Central memory CD4-positive, alpha-beta T cell (primary cell): ENCODE measurements around the gene SVIP.
A peak's percentile ranks its signal among the peaks of the same experiment; 100 is the strongest.

Experiments
- DNase-seq: peaks from one replicate; pipeline ENCODE4 v3.0.0; 2022

SVIP gene

GRCh38 chr11:22792497-22792896 lies 37.1 kb downstream of the SVIP start:
- no peak for DNase-seq

DNA sequence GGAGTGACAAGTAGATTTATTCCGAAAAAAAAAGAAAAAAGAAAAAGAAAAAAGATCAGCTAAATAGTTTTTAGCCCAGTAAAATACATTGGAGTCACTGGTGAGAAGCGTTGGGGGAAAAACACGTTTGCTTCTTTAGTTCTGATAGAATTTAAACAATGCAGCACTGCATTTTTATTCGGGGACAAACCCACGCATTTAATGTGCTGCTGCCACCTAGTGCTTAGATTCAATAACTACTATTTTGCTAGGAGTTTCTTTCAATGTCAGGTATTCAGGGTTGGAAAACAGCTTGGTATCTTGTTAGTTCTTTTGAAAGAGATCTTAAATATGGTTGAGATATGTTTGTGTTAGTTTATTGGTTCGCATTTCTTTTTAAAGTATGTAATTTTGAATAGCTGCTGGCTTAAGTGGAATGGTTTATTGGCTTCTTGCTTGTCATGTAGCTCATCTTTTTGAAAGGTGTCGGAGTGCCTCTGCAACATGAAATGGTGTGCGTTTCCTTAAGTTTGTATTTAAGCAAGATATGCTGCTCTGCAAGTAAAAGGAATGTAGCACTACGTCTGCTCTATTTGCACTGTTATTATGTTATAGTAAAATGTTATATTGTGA lies 41.9 kb downstream of the SVIP start:
- DNase-seq: peak; percentile 10

- no peak for DNase-seq
Observed at GRCh38 chr11:22787055-22787454, 42.5 kb downstream of the SVIP start.

DNA sequence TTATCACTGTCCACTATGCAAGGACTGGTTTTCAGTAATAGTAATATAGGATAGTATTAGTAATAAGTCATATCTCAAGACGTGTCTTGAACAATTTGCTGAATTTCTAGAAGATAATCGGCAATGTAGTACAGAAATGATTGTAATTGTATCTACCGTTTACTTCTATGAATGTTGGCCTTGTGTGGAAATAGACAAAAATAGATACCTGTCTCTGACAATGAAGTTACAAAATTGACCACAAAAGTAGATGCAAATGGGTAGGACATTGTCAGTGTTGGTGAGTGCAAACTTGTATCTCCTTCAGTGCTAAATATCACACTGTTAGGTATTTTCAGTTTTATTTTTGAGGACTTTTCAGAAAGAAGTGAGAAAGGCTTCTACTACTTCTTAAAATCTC lies 43.1 kb downstream of the SVIP start:
- no peak for DNase-seq

GRCh38 chr11:22785251-22785650 lies 44.4 kb downstream of the SVIP start:
- DNase-seq: no peak

DNA sequence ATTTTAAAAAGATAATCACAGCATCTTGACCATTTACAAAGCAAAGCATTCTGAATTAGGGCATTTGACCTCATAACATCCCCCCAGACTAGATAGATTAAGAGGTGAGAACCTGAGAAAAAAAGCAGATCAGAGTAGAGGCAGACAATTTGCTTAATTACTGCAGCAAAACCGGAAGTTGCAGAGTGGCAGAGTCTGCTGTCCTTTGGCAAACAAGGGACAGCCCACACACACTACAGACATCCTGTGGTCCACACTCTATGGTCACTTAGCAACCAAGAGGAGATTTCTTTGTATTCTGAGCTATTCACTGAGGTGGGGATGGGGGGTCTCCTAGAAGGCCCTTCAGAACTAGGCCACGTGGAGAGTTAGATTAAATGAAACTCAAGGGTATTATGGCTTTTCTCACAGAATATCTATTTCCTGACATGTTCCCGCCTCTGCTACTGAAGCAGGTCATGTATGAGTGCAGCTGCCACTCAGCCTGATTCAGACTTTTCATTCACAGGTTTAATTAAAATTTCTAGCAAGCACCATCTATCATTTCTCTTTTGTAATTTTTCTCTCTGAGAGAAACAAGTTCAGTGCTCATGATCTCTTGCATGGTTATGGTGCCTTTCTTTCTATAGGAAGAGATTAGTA lies 48.5 kb downstream of the SVIP start:
- no peak for DNase-seq

- no peak for DNase-seq
Observed at GRCh38 chr11:22779850-22780249, 49.8 kb downstream of the SVIP start.

DNA sequence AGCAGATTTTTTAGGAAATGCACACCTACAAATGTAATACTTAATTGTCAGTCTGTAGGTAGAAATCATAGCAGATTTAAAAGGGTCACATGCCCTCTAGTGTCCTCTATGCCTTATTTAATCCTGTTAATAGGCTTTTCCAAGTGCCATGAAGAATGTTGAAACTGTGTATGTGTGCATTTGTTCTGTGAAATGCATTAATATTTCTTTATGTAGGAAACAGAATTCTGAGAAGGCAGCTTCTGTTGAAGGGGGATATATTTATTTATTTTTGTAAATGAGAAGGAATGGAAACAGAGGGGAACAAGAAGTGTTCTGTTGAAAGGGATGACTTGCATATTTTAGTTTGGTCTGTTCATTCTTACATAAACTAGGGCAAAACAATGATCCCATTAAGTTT lies 51.0 kb downstream of the SVIP start:
- no peak for DNase-seq

GRCh38 chr11:22775248-22775647 lies 54.4 kb downstream of the SVIP start:
- no peak for DNase-seq

- DNase-seq: no peak
Observed at GRCh38 chr11:22774716-22775115, 54.9 kb downstream of the SVIP start.

DNA sequence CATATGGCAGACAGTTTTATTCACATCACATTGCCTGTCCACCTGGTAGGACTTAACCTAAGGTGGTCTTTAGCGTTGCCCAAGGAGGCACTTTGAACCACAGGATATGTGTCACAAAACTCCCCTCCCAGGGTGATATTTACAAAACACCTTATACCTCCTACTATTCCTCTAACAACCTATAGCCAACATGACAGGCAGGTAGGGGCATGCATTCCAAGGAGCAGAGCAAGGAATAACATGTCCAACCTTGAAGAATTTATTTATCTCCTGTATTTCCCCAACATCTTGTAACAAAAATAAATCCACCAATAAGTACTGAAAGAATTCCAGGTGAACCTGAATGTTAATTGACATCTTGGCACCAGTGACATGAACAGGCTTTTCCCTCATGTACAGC lies 60.5 kb downstream of the SVIP start:
- DNase-seq: no peak
